Central memory CD4-positive, alpha-beta T cell (primary cell): ENCODE data around the gene EPHB2.

Experiments used
- DNase-seq: peaks from one replicate; pipeline ENCODE4 v3.0.0; 2022

EPHB2 gene

DNA sequence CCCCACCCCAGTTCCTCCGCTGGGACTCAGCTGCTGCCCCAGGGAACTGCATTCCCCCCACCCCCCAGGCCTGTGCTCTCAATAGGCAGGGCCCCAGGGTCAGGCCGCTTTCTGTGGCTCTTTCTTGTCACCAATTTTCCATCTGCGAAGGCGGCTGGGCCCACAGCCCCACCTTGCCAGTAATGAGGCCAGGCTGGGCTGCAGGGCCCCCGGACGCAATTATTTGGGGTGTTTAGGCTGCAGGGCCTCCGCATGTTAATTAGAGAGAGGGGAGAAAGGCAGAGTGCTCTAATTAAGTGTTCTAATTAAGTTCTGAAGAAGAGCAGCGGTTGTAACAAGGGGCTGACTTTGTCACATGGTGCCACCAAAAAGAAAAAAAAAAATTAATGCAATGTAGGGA lies 71.8 kb downstream of the EPHB2 start:
- DNase-seq: no peak

DNA sequence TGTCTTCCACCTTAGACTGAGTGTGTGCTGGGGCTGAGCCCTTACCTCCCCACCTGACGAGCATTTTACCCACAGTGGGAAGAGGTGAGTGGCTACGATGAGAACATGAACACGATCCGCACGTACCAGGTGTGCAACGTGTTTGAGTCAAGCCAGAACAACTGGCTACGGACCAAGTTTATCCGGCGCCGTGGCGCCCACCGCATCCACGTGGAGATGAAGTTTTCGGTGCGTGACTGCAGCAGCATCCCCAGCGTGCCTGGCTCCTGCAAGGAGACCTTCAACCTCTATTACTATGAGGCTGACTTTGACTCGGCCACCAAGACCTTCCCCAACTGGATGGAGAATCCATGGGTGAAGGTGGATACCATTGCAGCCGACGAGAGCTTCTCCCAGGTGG lies 73.7 kb downstream of the EPHB2 start:
- no peak for DNase-seq

DNA sequence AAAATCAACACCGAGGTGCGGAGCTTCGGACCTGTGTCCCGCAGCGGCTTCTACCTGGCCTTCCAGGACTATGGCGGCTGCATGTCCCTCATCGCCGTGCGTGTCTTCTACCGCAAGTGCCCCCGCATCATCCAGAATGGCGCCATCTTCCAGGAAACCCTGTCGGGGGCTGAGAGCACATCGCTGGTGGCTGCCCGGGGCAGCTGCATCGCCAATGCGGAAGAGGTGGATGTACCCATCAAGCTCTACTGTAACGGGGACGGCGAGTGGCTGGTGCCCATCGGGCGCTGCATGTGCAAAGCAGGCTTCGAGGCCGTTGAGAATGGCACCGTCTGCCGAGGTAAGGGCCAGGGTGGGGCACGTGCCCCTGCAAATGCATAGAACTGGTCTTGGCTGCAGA lies 74.1 kb downstream of the EPHB2 start:
- no peak for DNase-seq

DNA sequence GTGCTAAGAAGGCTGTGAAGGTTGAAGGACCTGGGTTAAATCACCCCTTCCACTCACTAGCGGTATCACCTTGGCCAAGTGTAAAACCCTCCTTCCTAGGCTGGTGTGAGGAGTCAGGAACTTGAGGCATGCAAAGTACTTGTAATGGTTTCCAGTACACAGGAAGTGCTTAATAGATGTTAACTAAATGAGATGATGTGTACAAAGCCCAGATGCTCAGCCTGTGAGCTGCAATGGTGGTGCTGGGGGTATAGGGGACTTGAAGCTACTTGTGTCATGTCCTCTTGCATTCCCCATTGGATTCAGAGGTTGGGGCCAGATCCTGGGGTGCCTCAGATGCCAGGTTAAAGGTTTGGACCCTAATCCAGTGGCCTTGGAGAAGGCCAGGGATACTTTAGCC lies 75.5 kb downstream of the EPHB2 start:
- no peak for DNase-seq

DNA sequence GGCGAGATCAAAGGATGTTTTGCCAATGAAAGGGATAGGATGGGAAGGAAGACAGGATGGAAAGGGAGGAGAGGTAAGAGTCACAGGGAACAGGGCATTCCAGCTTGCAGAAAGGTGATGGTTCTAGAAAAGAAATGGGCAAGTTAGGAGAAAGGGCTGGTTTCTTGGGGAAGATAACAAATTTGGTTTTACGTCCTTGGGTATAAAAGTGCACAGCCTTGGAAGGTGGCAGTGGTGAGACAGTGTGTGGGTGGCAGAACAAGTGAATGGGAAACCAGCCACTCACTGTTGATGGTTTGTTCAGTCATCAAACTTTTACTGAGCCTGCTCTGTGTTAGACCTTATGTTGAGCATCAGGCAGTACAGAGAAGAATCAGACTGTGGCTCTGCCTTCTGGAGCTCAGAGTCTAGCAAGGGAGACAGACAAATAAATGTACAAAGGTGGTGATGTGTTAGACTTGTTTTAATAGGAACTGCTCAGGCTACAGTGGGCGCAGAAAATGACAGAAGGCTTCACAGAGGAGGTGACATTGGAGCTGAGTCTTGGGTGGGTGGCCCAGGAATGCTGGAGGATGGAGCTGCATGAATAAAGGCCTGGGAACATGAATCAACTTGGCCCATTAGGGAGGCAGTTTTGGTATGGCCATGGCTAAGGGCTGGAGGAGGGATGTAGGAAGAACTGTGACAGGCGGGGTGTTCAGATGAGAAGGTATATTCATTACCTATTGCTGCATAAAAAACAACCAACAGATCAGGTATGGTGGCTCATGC lies 76.3 kb downstream of the EPHB2 start:
- DNase-seq: no peak

DNA sequence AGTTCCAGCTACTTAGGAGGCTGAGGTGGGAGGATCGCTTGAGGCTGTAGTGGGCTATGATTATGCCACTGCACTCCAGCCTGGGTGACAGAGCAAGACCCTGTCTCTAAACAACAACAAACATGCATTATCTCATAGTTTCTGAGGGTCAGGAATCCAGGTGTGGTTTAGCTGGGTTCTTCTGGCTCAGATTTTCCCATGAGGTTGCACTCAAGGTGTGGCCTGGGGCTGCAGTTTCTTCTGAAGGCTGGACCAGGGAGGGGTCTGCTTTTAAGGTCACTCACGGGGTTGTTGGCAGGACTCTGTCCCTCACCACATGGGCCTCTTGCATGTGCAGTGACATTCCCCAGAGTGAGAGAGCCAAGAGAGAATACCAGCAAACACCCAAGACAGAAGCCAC lies 77.0 kb downstream of the EPHB2 start:
- DNase-seq: no peak

DNA sequence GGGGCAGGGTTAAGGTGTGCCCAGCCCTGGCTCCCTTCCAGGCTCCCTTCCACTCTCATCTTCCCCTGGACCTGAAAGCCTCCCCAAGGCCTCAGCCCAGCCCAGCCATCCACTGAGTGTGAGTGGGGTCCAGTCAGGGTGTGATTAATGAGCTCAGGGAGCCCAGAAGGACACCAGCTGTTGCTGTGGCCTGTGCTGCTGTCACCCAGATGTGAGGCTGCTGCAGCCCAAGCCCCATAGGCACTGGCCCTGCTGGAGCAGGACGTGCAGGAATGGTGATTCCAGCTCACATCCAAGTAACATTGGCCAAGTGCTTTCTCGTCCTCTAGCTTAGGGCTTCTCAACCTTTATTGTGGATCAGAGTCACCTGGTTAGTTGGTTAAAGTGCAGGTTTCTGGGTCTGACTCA lies 77.6 kb downstream of the EPHB2 start:
- no peak for DNase-seq

DNA sequence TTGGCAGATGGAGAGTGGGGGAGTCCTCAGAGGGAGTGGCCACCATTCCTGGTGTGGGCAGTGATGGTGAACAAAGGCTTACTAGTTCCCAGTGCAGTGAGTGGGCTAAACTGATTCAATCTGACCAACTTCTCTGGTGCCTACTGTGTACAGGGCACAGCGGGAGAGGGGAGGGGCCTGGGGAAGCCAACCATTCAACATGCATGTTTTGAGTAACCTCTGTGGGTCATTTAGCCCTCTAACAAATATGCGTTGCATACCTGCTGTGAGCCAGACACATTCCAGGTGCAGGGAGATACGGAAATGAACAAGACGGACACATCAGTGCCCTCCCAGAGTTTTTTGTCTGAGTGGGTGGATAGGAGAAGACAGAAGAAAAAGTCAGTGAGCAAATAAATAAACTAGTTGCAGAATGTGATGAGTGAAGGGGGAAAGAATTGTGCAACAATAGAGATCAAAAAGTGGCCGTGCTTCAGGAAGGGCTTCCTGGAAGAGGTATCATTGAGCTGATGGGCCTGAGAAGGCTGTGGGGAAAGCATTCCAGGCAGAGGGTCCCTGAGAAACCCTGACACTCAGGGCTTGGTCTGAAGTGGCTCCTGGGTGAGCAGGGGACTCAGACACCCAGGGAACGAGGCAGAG lies 78.8 kb downstream of the EPHB2 start:
- DNase-seq: no peak

DNA sequence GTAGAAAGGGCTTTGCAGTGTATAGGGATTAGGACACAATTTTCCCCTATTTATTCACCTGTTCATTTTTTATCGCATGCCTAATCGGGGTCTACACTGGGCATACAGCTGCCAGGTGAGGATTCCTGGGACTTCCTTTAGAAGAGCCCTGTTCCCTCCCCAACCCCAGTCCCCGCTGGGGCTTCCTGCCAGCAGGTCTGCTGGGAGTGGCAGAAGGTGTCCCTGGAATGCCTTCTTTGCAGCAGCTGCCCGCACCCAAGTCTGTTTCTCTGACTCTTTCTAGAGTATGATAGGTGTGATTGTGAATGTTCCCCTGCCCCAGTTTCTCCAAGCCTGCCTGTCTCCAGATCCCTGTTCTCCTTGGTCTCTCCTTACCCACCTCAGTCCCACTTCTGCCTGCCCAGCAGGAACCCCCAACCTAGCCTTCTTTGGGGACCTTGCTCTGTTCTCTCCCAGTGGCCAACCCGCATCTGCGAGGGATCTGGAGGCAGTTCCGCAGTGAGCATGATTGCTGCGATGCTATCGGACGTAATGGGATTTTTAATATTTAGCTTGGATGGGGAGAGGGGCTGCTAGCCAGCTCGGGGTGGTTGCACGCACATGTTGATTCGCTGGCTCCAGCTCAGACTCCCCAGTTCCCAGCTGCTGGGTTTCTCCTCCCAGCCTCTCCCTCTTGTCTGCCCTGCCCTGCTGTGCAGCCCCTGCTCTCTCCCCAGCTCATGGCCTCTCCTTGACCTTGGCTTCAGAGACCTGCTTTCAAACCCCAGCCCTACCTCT lies 79.8 kb downstream of the EPHB2 start:
- DNase-seq: no peak

DNA sequence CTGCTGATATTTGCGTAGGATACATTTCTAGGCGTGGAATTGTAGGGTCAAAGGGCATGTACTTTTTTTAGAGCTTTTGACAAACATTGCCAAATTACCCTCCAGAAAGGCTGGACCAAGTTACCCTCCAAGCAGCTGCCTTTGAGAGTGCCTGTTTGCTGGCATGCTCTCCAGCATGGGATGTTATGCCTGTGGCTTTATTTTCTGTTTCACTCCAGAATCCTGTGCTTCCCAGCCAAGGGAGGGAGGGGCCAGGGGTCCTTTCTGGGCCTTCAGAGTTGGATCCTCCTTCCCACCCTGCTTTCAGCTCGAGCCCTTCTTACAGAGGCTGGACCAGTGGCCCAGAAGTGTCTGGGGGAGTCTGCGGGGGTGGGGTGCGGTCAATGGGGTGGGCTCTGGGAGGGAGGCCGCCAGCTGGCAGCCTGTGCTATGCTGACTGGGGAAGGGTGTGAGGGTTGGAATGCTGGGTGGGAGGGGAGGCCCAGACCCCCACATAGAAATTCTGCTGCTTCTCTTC lies 81.2 kb downstream of the EPHB2 start:
- no peak for DNase-seq

DNA sequence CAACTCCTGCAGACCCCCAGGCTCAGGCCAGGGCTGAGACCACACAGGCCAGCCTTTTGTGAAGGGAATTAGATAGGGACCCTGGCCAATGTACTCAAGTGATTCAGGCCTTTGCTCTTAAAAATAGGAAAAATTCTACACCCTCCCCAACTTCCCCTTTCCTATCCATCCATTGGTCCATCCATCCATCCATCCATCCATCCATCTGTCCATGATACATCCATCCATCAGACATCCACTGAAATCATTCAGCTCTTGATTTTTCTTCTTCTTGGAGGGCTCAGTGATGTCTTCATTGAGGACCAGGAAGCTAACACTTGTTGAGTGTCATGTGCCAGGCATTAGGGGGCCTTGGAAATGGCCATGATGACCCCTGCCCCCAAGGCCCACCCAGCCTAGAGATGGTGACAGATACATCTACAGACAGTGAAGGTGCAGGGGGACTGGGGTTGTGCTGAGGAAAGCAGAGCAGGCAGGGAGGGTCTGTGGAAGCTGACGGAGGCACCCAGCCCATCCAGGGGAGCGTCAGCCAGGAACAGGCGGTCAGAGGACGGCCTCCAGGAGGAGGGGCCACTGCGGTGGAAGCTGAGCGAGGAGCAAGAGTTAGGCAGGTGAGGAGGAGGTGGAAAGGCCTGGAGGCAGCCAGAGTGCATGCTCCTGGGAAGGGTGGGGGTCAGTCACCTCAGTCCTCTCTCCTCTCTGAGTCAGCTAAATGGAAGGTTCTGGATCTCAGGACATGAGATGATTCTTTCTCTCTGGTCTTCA lies 81.9 kb downstream of the EPHB2 start:
- no peak for DNase-seq

DNA sequence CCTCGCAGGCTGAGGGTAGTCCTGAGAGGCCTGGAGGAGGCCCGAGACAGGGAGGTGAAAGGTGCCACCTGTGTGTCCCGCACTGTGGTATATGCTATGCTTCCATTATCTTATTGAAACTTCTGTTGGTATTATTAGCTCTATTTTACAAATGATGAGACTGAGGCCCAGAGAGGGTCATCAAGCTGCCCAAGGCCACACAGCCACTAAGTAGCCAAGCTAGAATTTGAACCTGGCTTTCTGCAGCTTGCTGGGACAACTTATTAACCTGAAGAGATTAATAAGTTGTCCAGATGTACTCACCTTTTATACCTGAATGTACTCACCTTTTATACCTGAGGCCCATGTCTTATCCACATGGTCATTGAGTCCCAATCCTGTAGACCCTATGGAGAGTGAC lies 83.0 kb downstream of the EPHB2 start:
- no peak for DNase-seq

DNA sequence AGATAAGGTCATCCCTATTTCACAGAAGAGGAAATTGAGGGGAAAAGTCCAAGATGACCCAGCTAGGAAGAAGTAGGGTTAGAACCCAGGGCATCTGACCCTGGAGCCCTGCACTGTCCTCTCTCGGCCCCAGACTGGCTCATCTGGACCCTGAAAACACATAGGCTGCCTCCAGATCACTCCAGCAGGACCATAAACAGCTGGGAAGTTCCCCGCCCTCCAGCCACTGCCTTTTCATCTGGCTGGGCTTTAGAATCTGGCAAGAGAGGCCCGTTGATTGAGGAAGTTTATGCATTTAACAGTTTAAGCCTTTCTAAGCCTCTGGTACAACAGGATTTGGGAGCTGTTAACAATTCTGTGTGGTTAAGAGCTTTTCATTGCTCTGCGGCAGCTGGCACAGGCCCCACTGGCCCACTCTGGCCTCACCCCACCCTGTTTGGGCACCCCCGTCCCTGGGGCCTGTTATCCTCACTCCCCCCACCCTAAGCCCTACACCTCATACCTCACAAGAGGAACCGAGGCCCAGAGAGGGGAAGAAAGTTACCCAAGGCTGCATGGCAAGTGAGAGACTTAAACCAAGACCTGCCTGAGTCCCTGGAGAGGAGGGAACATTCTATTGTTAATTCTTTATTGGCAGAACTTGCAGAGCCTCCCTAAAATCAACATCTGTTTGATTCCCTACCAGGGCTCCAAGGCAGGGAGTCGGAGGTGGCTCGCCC lies 84.2 kb downstream of the EPHB2 start:
- DNase-seq: no peak

DNA sequence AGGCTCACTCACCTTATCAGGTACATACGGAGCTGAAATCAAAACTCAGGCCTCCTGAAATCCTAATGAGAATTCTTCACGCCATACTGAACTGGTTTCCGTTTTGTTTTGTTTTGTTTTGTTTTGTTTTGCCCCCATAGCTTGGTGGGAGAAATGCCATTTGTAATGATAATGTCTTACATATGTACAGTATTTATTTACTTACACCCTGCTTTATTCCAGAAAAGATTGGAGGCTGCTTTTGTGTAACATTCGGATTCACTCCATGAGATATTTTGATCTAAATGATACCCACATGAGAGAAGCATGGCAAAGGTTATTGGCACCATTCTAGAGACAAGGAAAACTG lies 84.7 kb downstream of the EPHB2 start:
- no peak for DNase-seq

DNA sequence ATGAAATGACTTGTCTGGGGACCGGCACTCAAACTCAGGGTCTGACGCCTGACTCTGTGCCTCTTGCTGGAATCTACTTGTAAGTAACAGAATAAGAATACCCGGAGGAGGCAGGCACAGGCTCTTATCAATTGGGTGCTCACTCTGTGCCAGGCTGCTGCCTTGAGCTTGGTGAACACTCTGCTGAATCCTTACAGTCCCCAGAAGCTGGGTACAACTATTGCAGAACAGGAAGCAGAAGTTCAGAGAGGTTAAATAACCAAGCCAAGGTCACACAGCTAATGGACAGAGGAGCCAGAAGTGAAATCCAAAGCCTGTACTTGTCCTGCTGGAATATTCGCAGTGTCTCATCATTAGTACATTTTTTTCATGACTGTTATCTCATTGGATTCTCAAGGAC lies 86.0 kb downstream of the EPHB2 start:
- DNase-seq: no peak

DNA sequence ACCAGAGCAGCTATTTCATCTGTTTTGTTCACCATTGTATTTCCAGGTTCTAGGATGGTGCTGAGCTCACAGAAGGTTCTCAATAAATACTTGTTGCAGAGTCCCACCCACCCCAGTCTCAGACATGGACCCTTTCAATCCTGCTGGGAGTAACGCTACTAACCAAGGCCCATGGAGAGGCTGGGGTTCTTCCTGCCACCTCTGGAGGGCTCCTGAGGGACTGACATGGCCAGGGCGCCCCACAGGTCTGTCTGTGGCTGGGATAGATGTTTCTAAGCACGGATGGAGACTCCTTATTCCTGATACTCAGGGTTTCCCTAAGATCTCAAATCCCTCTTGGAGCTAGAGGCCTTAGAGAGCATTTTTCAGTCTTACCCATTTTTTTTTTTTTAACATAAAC lies 87.4 kb downstream of the EPHB2 start:
- no peak for DNase-seq

DNA sequence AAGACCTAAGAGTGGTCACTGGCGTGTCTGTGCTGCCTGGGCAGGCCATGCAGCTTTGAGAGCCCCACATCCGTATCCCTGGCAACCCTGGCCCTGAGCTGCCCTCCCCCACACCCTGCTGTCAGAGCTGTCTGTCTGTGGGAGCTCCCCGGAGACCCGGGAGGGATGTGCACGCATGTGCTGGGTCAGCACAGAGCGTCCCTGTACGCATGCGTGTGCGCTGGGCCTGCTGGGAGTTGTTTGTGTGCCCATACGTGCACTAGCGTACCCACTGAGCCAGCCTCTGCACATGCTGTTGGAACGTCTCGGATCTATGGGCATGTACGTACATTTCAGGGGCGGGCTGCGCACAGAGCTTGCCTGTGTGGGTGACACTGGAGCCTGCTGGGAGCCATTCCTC lies 89.3 kb downstream of the EPHB2 start:
- no peak for DNase-seq

DNA sequence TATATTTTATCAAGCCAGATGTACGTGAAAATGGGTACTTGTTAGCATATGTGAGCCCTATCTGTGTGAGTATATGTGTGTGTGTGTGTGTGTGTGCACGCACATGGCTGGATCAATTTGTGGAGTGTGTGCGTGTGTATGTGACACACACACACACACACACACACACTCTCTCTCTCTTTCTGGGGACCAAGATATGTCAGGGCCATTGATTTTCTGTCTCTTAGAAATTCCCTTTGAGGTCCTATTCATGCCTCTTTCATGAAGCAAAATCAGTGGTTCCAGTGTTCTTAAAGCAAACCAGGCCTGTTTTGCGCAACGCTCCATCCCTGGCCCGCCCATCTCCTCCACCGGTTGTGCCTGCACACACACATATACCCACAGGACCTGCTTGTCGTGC lies 90.0 kb downstream of the EPHB2 start:
- DNase-seq: no peak

DNA sequence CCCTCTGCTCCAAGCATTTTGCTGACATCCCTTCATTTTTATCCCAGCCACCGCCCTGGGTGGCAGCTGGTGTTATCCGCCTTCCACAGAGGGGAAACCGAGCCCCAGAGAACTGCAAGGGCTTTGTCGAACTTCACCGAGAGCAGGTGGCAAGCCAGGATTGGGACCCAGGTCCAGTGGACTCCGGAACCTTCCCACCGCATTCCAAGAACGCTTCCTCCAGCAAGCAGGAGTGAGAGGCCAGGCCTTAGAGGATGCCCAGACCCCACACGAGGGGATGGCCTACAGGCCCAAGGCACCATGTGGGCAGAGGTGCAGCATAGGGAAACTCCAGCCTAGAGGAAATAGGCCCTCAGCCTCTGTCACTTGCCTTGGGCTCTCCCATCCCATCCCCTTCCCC lies 90.7 kb downstream of the EPHB2 start:
- DNase-seq: no peak

DNA sequence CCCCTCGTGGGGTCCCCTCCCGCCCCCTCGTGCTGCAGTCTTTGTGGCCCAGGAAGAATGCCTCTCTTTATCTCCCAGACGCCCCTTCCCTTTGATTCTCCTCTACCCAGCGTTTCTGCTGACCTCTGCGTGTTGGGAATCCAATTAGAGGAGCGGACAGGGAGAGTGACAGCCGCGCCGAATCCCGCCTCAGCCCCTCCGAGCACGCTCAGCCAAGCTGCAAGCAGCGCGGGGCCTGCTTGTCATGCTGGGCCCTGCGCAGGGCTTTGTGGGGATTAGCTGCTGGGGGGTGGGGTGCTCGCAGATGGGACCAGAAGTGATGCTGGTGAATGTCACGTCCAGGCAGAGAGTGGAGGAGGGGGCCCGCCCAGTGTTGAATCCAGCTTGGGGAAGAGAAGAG lies 91.1 kb downstream of the EPHB2 start:
- DNase-seq: no peak

DNA sequence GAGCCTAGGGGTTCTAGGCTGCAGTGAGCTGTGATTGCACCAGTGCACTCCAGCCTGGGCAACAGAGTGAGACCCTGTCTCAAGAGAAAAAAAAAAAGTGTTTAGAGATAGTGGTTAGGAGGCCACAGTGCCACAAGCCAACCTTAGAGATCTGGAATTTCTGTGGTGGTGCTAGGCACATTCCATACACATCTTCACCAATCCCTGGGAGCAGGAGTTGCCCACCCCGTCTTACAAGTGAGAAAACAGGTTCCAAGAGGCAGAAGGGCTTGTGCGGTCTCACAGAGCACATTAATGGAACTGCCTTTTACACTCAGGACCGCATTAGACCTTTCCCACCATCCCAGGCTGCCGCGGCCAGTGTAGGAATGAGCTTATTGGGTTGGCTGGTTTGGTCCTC lies 93.2 kb downstream of the EPHB2 start:
- DNase-seq: no peak

DNA sequence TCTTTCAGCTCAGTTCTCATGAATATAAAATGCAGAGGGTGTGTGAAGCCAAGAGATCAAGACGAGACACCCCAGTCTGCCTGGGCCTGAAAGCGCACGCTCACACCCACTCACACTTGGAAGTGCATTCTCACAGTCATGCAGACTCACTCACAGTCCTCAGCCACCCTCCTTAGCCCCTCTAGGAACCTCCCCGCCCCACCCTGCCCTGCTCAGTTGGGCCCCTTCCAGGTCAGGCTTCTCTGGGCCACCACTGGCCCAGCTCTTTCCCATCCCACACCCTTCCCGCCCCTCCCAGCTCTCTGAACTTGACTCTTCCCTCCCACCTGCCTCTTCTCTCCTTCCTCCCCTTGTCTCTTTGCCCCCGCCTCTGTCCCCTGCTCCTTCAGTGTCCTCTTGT lies 93.8 kb downstream of the EPHB2 start:
- DNase-seq: no peak
